SU-DHL-6 (cell line): ENCODE measurements around the gene A2ML1.

Experiments used
- H2AFZ ChIP-seq: fragments of 200-600 bp; sonication (generic); 2 replicates; pipeline ENCODE4 v1.6.1; 2014; ENCODE audit warnings: low read depth, mild to moderate bottlenecking, moderate library complexity, mixed read lengths, antibody characterized with exemption, low read length; ENCODE audit not compliant: severe bottlenecking
- H3F3A ChIP-seq: fragments of 200-600 bp; shearing (Covaris generic); 2 replicates; pipeline ENCODE4 v1.6.0; 2016; ENCODE audit warnings: antibody characterized with exemption, mild to moderate bottlenecking; ENCODE audit not compliant: insufficient read depth
- H3K27ac ChIP-seq: fragments of 200-600 bp; sonication (generic); 2 replicates; pipeline ENCODE4 v1.5.1; 2016; ENCODE audit warnings: low read depth, mild to moderate bottlenecking, low read length, moderate library complexity, mixed read lengths
- H3K27me3 ChIP-seq: fragments of 200-600 bp; sonication (generic), shearing (Covaris generic); 2 replicates; pipeline ENCODE4 v1.6.0; 2014; ENCODE audit warnings: mild to moderate bottlenecking, low read length
- H3K36me3 ChIP-seq: fragments of 200-600 bp; sonication (generic); 2 replicates; pipeline ENCODE4 v1.6.1; 2014; ENCODE audit warnings: mild to moderate bottlenecking, low read length, mixed read lengths
- H3K4me2 ChIP-seq: fragments of 300-600, 200-600 bp; shearing (Covaris generic), sonication (generic); 2 replicates; pipeline ENCODE4 v1.6.0; 2014; ENCODE audit warnings: low read length, low read depth, mild to moderate bottlenecking; ENCODE audit not compliant: poor library complexity, severe bottlenecking
- H3K4me3 ChIP-seq: fragments of 200-600 bp; sonication (generic); 2 replicates; pipeline ENCODE4 v1.5.1; 2014; ENCODE audit warnings: antibody characterized with exemption, low read length, mild to moderate bottlenecking, mixed read lengths; ENCODE audit not compliant: insufficient read depth, poor library complexity, severe bottlenecking
- H3K79me2 ChIP-seq: fragments of 200-600 bp; sonication (generic); 2 replicates; pipeline ENCODE4 v1.6.1; 2014; ENCODE audit warnings: mild to moderate bottlenecking, low read length, moderate library complexity; ENCODE audit not compliant: insufficient read depth
- H3K9ac ChIP-seq: fragments of 200-600 bp; sonication (generic); 2 replicates; pipeline ENCODE4 v1.7.0; 2014; ENCODE audit warnings: mild to moderate bottlenecking, low read length
- H3K9me2 ChIP-seq: fragments of 200-600 bp; sonication (generic); replicated peaks from 2 replicates; pipeline ENCODE4 v1.6.1; 2014; ENCODE audit warnings: low read length; ENCODE audit not compliant: insufficient read depth
- H3K9me3 ChIP-seq: fragments of 200-600 bp; sonication (generic); 2 replicates; pipeline ENCODE4 v1.6.1; 2014; ENCODE audit warnings: low read length, mixed read lengths; ENCODE audit not compliant: insufficient read depth
- H4K20me1 ChIP-seq: fragments of 200-600 bp; sonication (generic); 2 replicates; pipeline ENCODE4 v1.6.1; 2014; ENCODE audit warnings: low read depth, mild to moderate bottlenecking, antibody characterized with exemption, low read length, moderate library complexity, mixed read lengths
- EZH2phosphoT487 ChIP-seq: fragments of 200-600 bp; sonication (generic), shearing (Covaris generic); conservative IDR thresholded peaks from 2 replicates; pipeline ENCODE4 v1.6.1; 2018; ENCODE audit warnings: mild to moderate bottlenecking, antibody characterized with exemption, low read length, moderate library complexity, mixed read lengths
- TF ChIP-seq, protein P1 (sequence below): fragments of 200-600 bp; sonication (generic); IDR thresholded peaks from one replicate; pipeline ENCODE4 v1.5.1; 2017; ENCODE audit warnings: antibody characterized with exemption, mild to moderate bottlenecking, low read length, moderate library complexity; ENCODE audit not compliant: insufficient read depth, poor library complexity, severe bottlenecking

Gene A2ML1

DNA sequence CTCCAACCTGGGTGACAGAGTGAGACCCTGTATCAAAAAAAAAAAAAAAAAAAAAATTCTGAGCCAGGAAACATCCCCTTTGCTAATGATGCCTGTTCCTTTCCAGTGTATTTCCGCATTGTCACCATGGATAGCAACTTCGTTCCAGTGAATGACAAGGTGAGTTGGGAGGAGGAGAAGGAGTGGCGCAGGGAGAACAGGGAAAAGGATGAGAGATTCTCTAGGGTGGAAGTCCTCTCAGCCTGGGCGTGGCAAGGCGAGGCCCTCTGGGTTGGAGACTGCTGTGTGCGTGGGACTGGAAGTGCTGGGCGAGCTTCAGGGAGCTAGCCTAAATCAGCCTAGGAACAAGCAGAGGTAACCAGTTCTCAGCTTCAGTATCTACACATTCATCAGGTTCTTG, 7.2 kb downstream of the A2ML1 start:
- Histone ChIP-seq H3K4me3 (no peak overlapping the region), H3K27ac (no peak overlapping the region), H3K27me3 (no peaks in the 10 kb centered on the region), H3K79me2 (no peaks in the 10 kb centered on the region), H4K20me1 (no peaks in the 10 kb centered on the region), H3K9me3 (no peaks in the 10 kb centered on the region), H3F3A (no peaks in the 10 kb centered on the region), H2AFZ (no peak overlapping the region), H3K36me3 (no peaks in the 10 kb centered on the region), H3K9me2 (no peaks in the 10 kb centered on the region), H3K4me2 (no peak overlapping the region), H3K9ac (no peak overlapping the region)
- TF ChIP-seq, protein P1, sequence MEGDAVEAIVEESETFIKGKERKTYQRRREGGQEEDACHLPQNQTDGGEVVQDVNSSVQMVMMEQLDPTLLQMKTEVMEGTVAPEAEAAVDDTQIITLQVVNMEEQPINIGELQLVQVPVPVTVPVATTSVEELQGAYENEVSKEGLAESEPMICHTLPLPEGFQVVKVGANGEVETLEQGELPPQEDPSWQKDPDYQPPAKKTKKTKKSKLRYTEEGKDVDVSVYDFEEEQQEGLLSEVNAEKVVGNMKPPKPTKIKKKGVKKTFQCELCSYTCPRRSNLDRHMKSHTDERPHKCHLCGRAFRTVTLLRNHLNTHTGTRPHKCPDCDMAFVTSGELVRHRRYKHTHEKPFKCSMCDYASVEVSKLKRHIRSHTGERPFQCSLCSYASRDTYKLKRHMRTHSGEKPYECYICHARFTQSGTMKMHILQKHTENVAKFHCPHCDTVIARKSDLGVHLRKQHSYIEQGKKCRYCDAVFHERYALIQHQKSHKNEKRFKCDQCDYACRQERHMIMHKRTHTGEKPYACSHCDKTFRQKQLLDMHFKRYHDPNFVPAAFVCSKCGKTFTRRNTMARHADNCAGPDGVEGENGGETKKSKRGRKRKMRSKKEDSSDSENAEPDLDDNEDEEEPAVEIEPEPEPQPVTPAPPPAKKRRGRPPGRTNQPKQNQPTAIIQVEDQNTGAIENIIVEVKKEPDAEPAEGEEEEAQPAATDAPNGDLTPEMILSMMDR: no peak
- no peak for TF ChIP-seq EZH2phosphoT487

DNA sequence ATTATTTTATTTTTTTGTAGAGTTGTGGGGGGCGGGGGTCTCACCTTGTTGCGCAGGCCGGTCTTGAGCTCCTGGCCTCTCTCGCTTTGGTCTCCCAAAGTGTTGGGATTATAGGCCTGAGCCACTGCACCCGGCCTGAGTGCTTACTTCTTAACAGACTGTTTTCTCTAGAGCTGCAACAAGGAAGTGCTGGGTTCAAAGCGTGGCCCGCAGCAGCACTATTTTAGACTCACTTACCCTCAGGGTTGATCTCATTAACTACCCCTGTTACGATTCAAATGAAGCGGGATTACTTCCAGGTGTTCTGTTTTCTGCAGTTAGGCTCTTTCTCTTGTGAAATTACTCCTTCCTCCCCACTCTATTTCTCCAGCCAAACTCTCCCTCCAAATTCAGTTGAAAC, 8.7 kb downstream of the A2ML1 start:
- H2AFZ ChIP-seq: no peak overlapping the region
- H3K27me3 ChIP-seq: no peaks in the 10 kb centered on the region
- no peak for TF ChIP-seq EZH2phosphoT487
- TF ChIP-seq, protein P1: no peak
- no peak overlapping the region for H3K9ac ChIP-seq
- no peaks in the 10 kb centered on the region for H3K79me2 ChIP-seq
- no peaks in the 10 kb centered on the region for H3K36me3 ChIP-seq
- no peak overlapping the region for H3K4me3 ChIP-seq
- H3K9me3 ChIP-seq: no peaks in the 10 kb centered on the region
- H4K20me1 ChIP-seq: no peaks in the 10 kb centered on the region
- no peaks in the 10 kb centered on the region for H3K9me2 ChIP-seq
- H3K27ac ChIP-seq: no peak overlapping the region
- H3F3A ChIP-seq: no peaks in the 10 kb centered on the region
- H3K4me2 ChIP-seq: no peak overlapping the region

DNA sequence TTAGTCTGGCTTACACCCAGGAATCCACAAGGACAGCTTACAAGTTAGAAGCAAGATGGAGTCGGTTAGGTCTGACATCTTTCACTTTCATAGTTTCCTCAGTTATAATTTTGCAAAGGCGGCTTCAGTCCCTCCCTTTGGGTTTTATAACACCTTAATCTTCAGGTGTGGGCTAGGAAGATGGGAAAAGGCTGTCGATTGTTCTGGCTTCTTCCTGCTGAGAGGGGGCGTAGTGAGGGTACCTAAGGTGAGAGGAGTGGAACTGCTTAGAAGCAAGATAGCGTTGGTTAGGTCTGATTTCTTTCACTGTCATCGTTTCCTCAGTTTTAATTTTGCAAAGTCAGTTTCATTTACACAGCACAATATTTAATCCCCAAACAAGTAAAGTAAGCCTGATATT, 10.1 kb downstream of the A2ML1 start:
- Histone ChIP-seq H3K4me3 (no peak overlapping the region), H3K27ac (no peak overlapping the region), H3K27me3 (no peaks in the 10 kb centered on the region)

More for the DNA sequence above, 10.1 kb downstream of the A2ML1 start:
- H3K79me2 ChIP-seq: no peaks in the 10 kb centered on the region
- TF ChIP-seq EZH2phosphoT487: no peak
- TF ChIP-seq, protein P1: no peak
- H4K20me1 ChIP-seq: no peaks in the 10 kb centered on the region
- H2AFZ ChIP-seq: no peak overlapping the region
- no peaks in the 10 kb centered on the region for H3K9me3 ChIP-seq
- H3K9ac ChIP-seq: no peak overlapping the region
- no peaks in the 10 kb centered on the region for H3K9me2 ChIP-seq
- H3K36me3 ChIP-seq: no peaks in the 10 kb centered on the region
- no peak overlapping the region for H3K4me2 ChIP-seq
- no peaks in the 10 kb centered on the region for H3F3A ChIP-seq
